CD4-positive, alpha-beta T cell treated with Interleukin-15 for 4 hours (primary cell): ENCODE measurements around the gene ZBTB20.
A peak's percentile ranks its signal among the peaks of the same experiment; 100 is the strongest.

Experiments
- DNase-seq: peaks from one replicate; pipeline ENCODE4 v3.0.0-alpha.2; 2020; ENCODE audit warnings: low spot score

ZBTB20 gene

GRCh38 chr3:114440700-114441099 is 706.4 kb downstream of the ZBTB20 start:
- no peak for DNase-seq

GRCh38 chr3:114439284-114439683 is 707.8 kb downstream of the ZBTB20 start:
- no peak for DNase-seq

GRCh38 chr3:114437897-114438296 is 709.2 kb downstream of the ZBTB20 start:
- DNase-seq: no peak

GRCh38 chr3:114436182-114436581 is 710.9 kb downstream of the ZBTB20 start:
- no peak for DNase-seq

- DNase-seq: no peak
These were observed 711.5 kb downstream of the ZBTB20 start for GRCh38 chr3:114435386-114436115.

- DNase-seq: no peak
These were observed 714.8 kb downstream of the ZBTB20 start for GRCh38 chr3:114432310-114432709.

- DNase-seq: no peak
These were observed 719.0 kb downstream of the ZBTB20 start for GRCh38 chr3:114428044-114428595.

GRCh38 chr3:114427285-114428043 is 719.6 kb downstream of the ZBTB20 start:
- no peak for DNase-seq

GRCh38 chr3:114424337-114424736 is 722.8 kb downstream of the ZBTB20 start:
- no peak for DNase-seq

- DNase-seq: no peak
These were observed 725.9 kb downstream of the ZBTB20 start for GRCh38 chr3:114421204-114421603.

GRCh38 chr3:114420072-114420471 is 727.0 kb downstream of the ZBTB20 start:
- DNase-seq: no peak

- DNase-seq: peak; percentile 69
These were observed 728.2 kb downstream of the ZBTB20 start for GRCh38 chr3:114418724-114419543.

GRCh38 chr3:114418107-114418506 is 729.0 kb downstream of the ZBTB20 start:
- no peak for DNase-seq

- no peak for DNase-seq
These were observed 729.4 kb downstream of the ZBTB20 start for GRCh38 chr3:114417675-114418074.

GRCh38 chr3:114417265-114417664 is 729.8 kb downstream of the ZBTB20 start:
- DNase-seq: no peak

GRCh38 chr3:114411811-114412803 is 735.0 kb downstream of the ZBTB20 start:
- no peak for DNase-seq

GRCh38 chr3:114411190-114411668 is 735.9 kb downstream of the ZBTB20 start:
- DNase-seq: no peak

- no peak for DNase-seq
These were observed 738.1 kb downstream of the ZBTB20 start for GRCh38 chr3:114408736-114409670.

GRCh38 chr3:114406922-114407321 is 740.2 kb downstream of the ZBTB20 start:
- no peak for DNase-seq

GRCh38 chr3:114406286-114406685 is 740.8 kb downstream of the ZBTB20 start:
- no peak for DNase-seq
